OCI-LY1 (cell line): ENCODE results near the gene ARL6IP4.

Experiments used
- H2AFZ ChIP-seq: fragments of 200-600 bp; sonication (generic), shearing (Covaris generic); 2 replicates; pipeline ENCODE4 v1.6.0; 2014; ENCODE audit warnings: antibody characterized with exemption, mild to moderate bottlenecking, low read length
- H3F3A ChIP-seq: fragments of 200-600 bp; sonication (generic), shearing (Covaris generic); 2 replicates; pipeline ENCODE4 v1.6.0; 2014; ENCODE audit warnings: mild to moderate bottlenecking, antibody characterized with exemption, low read length, moderate library complexity; ENCODE audit not compliant: insufficient read depth
- H3K27ac ChIP-seq: fragments of 200-600 bp; sonication (generic); 2 replicates; pipeline ENCODE4 v1.5.1; 2014; ENCODE audit warnings: low read length, mixed run types, mild to moderate bottlenecking, low read depth; ENCODE audit not compliant: poor library complexity, severe bottlenecking
- H3K27me3 ChIP-seq: fragments of 200-600 bp; sonication (generic); 2 replicates; pipeline ENCODE4 v1.6.0; 2014; ENCODE audit warnings: antibody characterized with exemption, mild to moderate bottlenecking, low read length, moderate library complexity; ENCODE audit not compliant: insufficient read depth
- H3K36me3 ChIP-seq: fragments of 200-600 bp; sonication (generic); 2 replicates; pipeline ENCODE4 v1.6.1; 2014; ENCODE audit warnings: mild to moderate bottlenecking, antibody characterized with exemption, low read length, moderate library complexity, mixed read lengths; ENCODE audit not compliant: insufficient read depth
- H3K4me1 ChIP-seq: fragments of 200-600 bp; sonication (generic); 2 replicates; pipeline ENCODE4 v1.5.1; 2014; ENCODE audit warnings: mild to moderate bottlenecking, low read length, moderate library complexity; ENCODE audit not compliant: insufficient read depth, severe bottlenecking
- H3K4me2 ChIP-seq: fragments of 200-600 bp; sonication (generic), shearing (Covaris generic); 2 replicates; pipeline ENCODE4 v1.6.1; 2014; ENCODE audit warnings: low read length
- H3K4me3 ChIP-seq: fragments of 200-600 bp; sonication (generic); 2 replicates; pipeline ENCODE4 v1.5.1; 2014; ENCODE audit warnings: low read length, low read depth, mild to moderate bottlenecking, mixed read lengths; ENCODE audit not compliant: poor library complexity, severe bottlenecking
- H3K79me2 ChIP-seq: fragments of 200-600 bp; shearing (Covaris generic); 2 replicates; pipeline ENCODE4 v1.6.1; 2016; ENCODE audit warnings: mixed run types, low read length, mixed read lengths; ENCODE audit not compliant: insufficient read depth
- H3K9ac ChIP-seq: fragments of 200-600 bp; sonication (generic), shearing (Covaris generic); 2 replicates; pipeline ENCODE4 v1.6.1; 2014; ENCODE audit warnings: mild to moderate bottlenecking, low read length, mixed read lengths
- H3K9me2 ChIP-seq: fragments of 200-600 bp; sonication (generic), shearing (Covaris generic); 2 replicates; pipeline ENCODE4 v1.6.1; 2014; ENCODE audit warnings: low read depth, mild to moderate bottlenecking, low read length, mixed read lengths
- H3K9me3 ChIP-seq: fragments of 200-600 bp; shearing (Covaris generic); 2 replicates; pipeline ENCODE4 v1.6.1; 2014; ENCODE audit warnings: low read length, mixed read lengths
- H4K20me1 ChIP-seq: fragments of 200-600 bp; sonication (generic), shearing (Covaris generic); 2 replicates; pipeline ENCODE4 v1.6.0; 2016; ENCODE audit warnings: mild to moderate bottlenecking, low read length; ENCODE audit not compliant: insufficient read depth
- EZH2 ChIP-seq: fragments of 200-600 bp; sonication (generic), shearing (Covaris generic); IDR thresholded peaks from 2 replicates; pipeline ENCODE4 v1.8.0; 2017; ENCODE audit warnings: borderline replicate concordance, mixed run types, mild to moderate bottlenecking, antibody characterized with exemption, low read length, moderate library complexity, mixed read lengths
- TF ChIP-seq, protein P1 (sequence below): fragments of 200-600 bp; sonication (generic), shearing (Covaris generic); IDR thresholded peaks from 2 replicates; pipeline ENCODE4 v1.5.1; 2017; ENCODE audit warnings: mild to moderate bottlenecking, antibody characterized with exemption, low read length, moderate library complexity, mixed read lengths

ARL6IP4 gene

GRCh38 chr12:122968104-122968503 is 12.4 kb upstream of the ARL6IP4 start:
- Histone ChIP-seq H3K9me3 (no peaks in the 10 kb centered on the region), H3K4me2 (no peak overlapping the region)

DNA sequence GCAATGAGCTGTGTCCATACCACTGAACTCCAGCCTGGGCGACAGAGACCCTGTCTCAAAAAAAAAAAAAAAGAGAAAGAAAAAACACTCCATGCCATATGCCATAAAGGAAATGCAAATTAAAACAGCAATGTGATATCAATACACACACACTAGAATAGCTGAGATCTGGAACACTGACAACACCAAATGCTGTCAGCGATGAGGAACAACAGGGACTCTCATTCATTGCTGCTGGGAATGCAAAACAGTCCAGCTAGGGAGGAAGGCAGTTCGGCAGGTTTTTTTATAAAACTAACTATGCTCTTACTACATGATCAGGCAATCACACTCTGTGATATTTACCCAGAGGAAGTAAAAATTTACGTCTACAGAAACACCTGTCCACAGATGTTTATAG is 10.8 kb upstream of the ARL6IP4 start:
- no peaks in the 10 kb centered on the region for H3K79me2 ChIP-seq
- H3K36me3 ChIP-seq = no peaks in the 10 kb centered on the region
- no peaks in the 10 kb centered on the region for H3K9me2 ChIP-seq
- no peak overlapping the region for H3K27ac ChIP-seq
- no peak overlapping the region for H3K9ac ChIP-seq
- H3K27me3 ChIP-seq = no peaks in the 10 kb centered on the region
- no peaks in the 10 kb centered on the region for H3F3A ChIP-seq
- no peak overlapping the region for H2AFZ ChIP-seq
- H3K4me3 ChIP-seq = no peak overlapping the region
- no peaks in the 10 kb centered on the region for H3K9me3 ChIP-seq
- H3K4me1 ChIP-seq = peaks cover 16% of the 10 kb centered on the region
- no peaks in the 10 kb centered on the region for H4K20me1 ChIP-seq
- TF ChIP-seq, protein P1, sequence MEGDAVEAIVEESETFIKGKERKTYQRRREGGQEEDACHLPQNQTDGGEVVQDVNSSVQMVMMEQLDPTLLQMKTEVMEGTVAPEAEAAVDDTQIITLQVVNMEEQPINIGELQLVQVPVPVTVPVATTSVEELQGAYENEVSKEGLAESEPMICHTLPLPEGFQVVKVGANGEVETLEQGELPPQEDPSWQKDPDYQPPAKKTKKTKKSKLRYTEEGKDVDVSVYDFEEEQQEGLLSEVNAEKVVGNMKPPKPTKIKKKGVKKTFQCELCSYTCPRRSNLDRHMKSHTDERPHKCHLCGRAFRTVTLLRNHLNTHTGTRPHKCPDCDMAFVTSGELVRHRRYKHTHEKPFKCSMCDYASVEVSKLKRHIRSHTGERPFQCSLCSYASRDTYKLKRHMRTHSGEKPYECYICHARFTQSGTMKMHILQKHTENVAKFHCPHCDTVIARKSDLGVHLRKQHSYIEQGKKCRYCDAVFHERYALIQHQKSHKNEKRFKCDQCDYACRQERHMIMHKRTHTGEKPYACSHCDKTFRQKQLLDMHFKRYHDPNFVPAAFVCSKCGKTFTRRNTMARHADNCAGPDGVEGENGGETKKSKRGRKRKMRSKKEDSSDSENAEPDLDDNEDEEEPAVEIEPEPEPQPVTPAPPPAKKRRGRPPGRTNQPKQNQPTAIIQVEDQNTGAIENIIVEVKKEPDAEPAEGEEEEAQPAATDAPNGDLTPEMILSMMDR = no peak
- TF ChIP-seq EZH2 = no peak
- H3K4me2 ChIP-seq = no peak overlapping the region

More at GRCh38 chr12:122968104-122968503, 12.4 kb upstream of the ARL6IP4 start:
- Histone ChIP-seq H3K36me3 (no peaks in the 10 kb centered on the region), H3K4me3 (no peak overlapping the region), H3K27ac (no peak overlapping the region), H3K4me1 (peaks cover 9% of the 10 kb centered on the region), H4K20me1 (no peaks in the 10 kb centered on the region), H3K79me2 (no peaks in the 10 kb centered on the region), H3K9me2 (no peaks in the 10 kb centered on the region), H2AFZ (no peak overlapping the region), H3K27me3 (no peaks in the 10 kb centered on the region), H3K9ac (no peak overlapping the region), H3F3A (no peaks in the 10 kb centered on the region)
- TF ChIP-seq EZH2 = no peak
- TF ChIP-seq, protein P1 = no peak

DNA sequence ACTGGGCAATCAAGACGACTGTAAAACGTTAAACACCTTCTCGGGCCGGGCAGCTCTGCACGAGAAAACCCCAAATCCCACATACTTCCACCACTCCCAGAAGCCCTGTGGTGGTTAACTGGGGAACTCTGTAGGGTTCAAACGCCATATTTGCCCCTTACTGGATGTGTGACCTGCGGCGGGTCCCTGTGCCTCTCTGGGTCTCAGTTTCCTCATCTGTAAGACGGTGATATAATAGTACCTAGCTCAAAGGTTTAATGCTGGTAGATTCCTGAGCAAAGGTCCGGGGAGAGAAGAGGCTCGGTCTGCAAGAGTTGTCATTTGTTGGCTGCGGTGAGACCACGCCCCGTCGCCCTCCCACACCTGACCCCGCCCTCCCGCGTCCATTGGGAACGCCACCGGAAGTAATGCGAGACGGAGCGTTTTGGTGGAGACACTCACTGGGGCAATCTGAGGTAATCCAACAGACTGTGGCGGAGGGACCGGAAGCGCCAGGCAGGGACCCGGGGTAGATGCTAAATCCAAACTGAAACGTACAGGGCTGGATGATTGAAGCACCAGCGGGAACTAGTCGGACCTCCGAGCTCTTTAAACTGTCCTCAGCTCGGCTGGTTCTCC is 6.1 kb upstream of the ARL6IP4 start:
- H3K27me3 ChIP-seq = no peaks in the 10 kb centered on the region
- H3K9me2 ChIP-seq = no peaks in the 10 kb centered on the region
- H4K20me1 ChIP-seq = no peaks in the 10 kb centered on the region
- no peaks in the 10 kb centered on the region for H3F3A ChIP-seq
- no peaks in the 10 kb centered on the region for H3K9me3 ChIP-seq
- peaks cover 26% of the 10 kb centered on the region for H3K4me1 ChIP-seq
- peak overlapping the region; percentile 95 for H3K27ac ChIP-seq
- H3K9ac ChIP-seq = peak overlapping the region; percentile 98
- H3K4me2 ChIP-seq = peak overlapping the region; percentile 82
- H3K36me3 ChIP-seq = peaks cover 23% of the 10 kb centered on the region; the same call in 1 of the 2 replicates
- peak overlapping the region; percentile 90 for H3K4me3 ChIP-seq
- H2AFZ ChIP-seq = peak overlapping the region; percentile 54; the same call in 1 of the 2 replicates
- TF ChIP-seq, protein P1 = no peak
- no peak for TF ChIP-seq EZH2
- H3K79me2 ChIP-seq = no peaks in the 10 kb centered on the region
